Superior temporal gyrus (tissue), 1 donor: ENCODE data around the gene GPR153.

ENCODE experiments used
- DNase-seq: peaks from one replicate; pipeline ENCODE4 v3.0.0-alpha.2; 2016; ENCODE audit errors: extremely low spot score

GPR153 gene

DNA sequence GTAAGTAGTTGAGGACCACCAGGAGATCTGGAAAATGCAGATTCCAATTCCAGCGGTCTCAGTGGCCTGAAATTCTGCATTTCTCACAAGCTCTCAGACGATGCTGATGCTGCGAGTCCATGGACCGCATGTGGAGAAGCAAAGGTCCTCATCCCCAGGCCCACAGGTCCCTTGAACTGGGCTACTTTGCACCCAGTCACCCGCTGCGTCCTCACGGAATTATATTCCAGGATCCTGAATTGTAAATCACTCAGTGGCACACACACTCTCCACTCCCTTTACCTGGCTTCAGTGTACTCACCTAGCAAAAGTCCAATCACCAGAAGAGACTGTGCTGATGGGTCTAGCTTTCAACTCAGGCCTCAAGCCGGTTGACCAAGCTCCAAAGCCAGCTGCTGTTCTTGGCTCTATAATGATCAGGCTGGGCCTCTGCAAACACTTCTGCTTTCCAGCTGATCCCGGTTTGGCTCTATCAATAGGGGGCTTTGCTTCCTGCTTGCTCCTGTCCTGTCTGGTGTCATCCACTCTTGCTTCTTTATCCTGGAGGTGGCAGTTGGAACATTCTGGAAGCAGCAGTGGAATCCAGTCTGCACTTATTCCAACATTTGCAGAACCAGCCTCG lies 60.6 kb downstream of the GPR153 start:
- no peak for DNase-seq

DNA sequence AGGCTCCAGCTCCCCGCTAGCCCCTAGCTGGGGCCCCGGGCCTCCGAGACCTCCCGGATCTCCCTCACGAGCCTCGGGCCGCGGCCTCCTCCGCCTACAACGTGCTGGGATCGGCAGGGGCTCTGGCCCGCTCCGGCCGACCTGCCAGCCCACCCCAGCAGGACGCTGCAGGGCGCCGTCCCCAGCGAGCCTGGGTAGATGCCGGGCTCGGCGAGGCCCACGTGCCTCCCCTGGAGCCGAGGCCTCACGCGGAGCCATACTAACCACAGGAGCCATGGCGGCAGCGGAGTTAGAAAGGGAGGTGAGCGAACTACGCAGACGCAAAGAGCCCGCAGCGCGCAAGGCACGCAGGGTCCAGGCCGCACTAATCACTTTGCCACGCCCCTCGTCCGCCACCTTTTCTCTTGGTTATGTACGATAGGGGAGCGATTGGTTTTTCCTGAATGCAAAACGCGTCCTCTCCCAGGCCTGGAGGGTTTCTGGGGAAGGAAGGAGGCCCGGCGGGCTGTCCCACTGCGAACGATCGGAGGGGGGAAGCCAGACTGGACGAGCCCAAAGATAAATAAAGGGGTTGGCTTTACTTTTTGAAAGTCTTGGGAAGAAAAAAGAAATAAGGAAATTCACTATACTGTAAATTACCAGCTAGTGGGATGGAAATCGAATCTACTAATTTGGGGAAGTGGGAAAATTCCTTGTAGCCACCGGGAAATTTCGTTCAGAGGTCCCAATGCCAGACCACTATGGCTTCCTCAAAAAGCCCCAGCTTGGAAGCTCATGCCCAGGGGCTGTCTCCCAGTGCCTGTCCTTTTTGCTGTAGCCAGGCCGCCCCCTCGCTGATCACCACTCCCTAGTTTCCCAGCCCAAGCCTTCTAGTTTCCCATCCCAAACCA lies 61.4 kb downstream of the GPR153 start, which contains the start of gene RPL22:
TSS of gene RPL22 (minus strand) at position 298 of the 890 bp plus-strand sequence. CDS start at position 276, 22 bp downstream.
- DNase-seq, result peak; percentile 99

GRCh38 chr1:6198646-6199297 lies 62.1 kb downstream of the GPR153 start:
- DNase-seq, result no peak

- no peak for DNase-seq
These were observed 63.0 kb downstream of the GPR153 start for GRCh38 chr1:6197746-6198427.
